Uterus (tissue), 4 donors: ENCODE data around the gene RUNX1. TPM values are rescaled to one million over a fixed set of nuclear protein-coding genes. Genes with fewer than 3 reads are reported as not detected.

Experiments
- DNase-seq, 2 donors: peaks; one replicate each; pipeline ENCODE4 v3.0.0-alpha.2; 2019 to 2020
- H3K27ac ChIP-seq, 2 donors: fragments of 200-600 bp; sonication (generic); 1 replicate in 1 of 2; 2 replicates in 1 of 2; pipeline ENCODE4 v1.5.1; 2016 to 2018
- H3K27me3 ChIP-seq, 2 donors: fragments of 200-600 bp; sonication (generic); one replicate each; pipeline ENCODE4 v1.5.1; 2018 to 2019; ENCODE audit warnings: control low read depth in 1 of 2
- H3K36me3 ChIP-seq, 2 donors: fragments of 200-600 bp; sonication (generic); one replicate each; pipeline ENCODE4 v1.5.1; 2019; ENCODE audit warnings: control low read depth in 1 of 2
- H3K4me1 ChIP-seq, 2 donors: fragments of 200-600 bp; sonication (generic); one replicate each; pipeline ENCODE4 v1.5.1; 2018 to 2019; ENCODE audit warnings: control low read depth in 1 of 2
- H3K4me3 ChIP-seq, 2 donors: fragments of 200-600 bp; sonication (generic); 1 replicate in 1 of 2; 2 replicates in 1 of 2; pipeline ENCODE4 v1.5.1; 2018 to 2019; ENCODE audit warnings: mild to moderate bottlenecking in 1 of 2
- H3K9me3 ChIP-seq, 2 donors: fragments of 200-600 bp; sonication (generic); one replicate each; pipeline ENCODE4 v1.5.1; 2019; ENCODE audit warnings: control low read depth in 1 of 2
- CTCF ChIP-seq, 4 experiments: fragments of 200-600 bp in 2 of 4; fragments of 450-650 bp in 2 of 4; sonication (generic) in 2 of 4; IDR thresholded peaks; one replicate each; pipeline ENCODE4 v1.5.1; 2016 to 2019; ENCODE audit warnings: antibody characterized with exemption in 4 of 4, mild to moderate bottlenecking in 2 of 4, moderate library complexity in 1 of 4
- POLR2A ChIP-seq, 2 donors: fragments of 450-650 bp; IDR thresholded peaks; one replicate each; pipeline ENCODE4 v1.6.1; 2016; ENCODE audit warnings: antibody characterized with exemption in 2 of 2, mild to moderate bottlenecking in 1 of 2, moderate library complexity in 1 of 2
- intact Hi-C: fragments of 100-400 bp; cut with DNase I; formaldehyde crosslinking; loops from one replicate; pipeline ENCODE4 v1.15.1; 2023; ENCODE audit warnings: low total_unique reads
- total RNA-seq, 4 donors: library from RNA; depleted of rRNA in 3 of 4; stranded (reverse); fragments of >200 nt in 3 of 4; gene quantifications; one replicate each; pipeline versions ENCODE4 v1.1.0 to v1.2.4, GENCODE V29; 2014 to 2023
- donor health status: DM: yes; HTN: yes; CAD: no.

The RUNX1 gene
- total RNA-seq, 4 donors from 2014 or later: under 0.01 to 13.2 (median 8.7) TPM

GRCh38 chr21:35063428-35064172 lies 14.5 kb upstream of the RUNX1 start:
- intact Hi-C loops: no loop called here
- Histone ChIP-seq H3K36me3 (no peaks in the 10 kb centered on the region), H3K9me3 (no peaks in the 10 kb centered on the region), H3K4me1 (no peaks in the 10 kb centered on the region), H3K4me3 (no peak overlapping the region), H3K27me3 (no peaks in the 10 kb centered on the region), H3K27ac (no peak overlapping the region)
- no peak for TF ChIP-seq POLR2A (IDR thresholded peaks at IDR 0.05)
- TF ChIP-seq CTCF (IDR thresholded peaks at IDR 0.05): no peak
- DNase-seq: no peak

- no peak overlapping the region for H3K4me3 ChIP-seq
- no peak for DNase-seq
- no peaks in the 10 kb centered on the region for H3K4me1 ChIP-seq
- no peak overlapping the region for H3K27ac ChIP-seq
- intact Hi-C loops: no loop called here
- H3K27me3 ChIP-seq: no peaks in the 10 kb centered on the region
- TF ChIP-seq POLR2A (IDR thresholded peaks at IDR 0.05) (no peak), CTCF (IDR thresholded peaks at IDR 0.05) (no peak)
- H3K9me3 ChIP-seq: no peaks in the 10 kb centered on the region
- H3K36me3 ChIP-seq: no peaks in the 10 kb centered on the region
Observed at GRCh38 chr21:35062016-35062415, 12.9 kb upstream of the RUNX1 start.

- Histone ChIP-seq H3K36me3 (no peaks in the 10 kb centered on the region), H3K27me3 (no peaks in the 10 kb centered on the region), H3K4me1 (no peaks in the 10 kb centered on the region), H3K27ac (no peak overlapping the region), H3K4me3 (no peak overlapping the region), H3K9me3 (no peaks in the 10 kb centered on the region)
- DNase-seq: no peak
- intact Hi-C loops: no loop called here
- no peak for TF ChIP-seq POLR2A (IDR thresholded peaks at IDR 0.05)
- no peak for TF ChIP-seq CTCF (IDR thresholded peaks at IDR 0.05)
Observed at GRCh38 chr21:35059742-35060141, 10.6 kb upstream of the RUNX1 start.

- Histone ChIP-seq H3K4me3 (no peak overlapping the region), H3K27ac (no peak overlapping the region), H3K27me3 (no peaks in the 10 kb centered on the region), H3K4me1 (no peaks in the 10 kb centered on the region), H3K36me3 (no peaks in the 10 kb centered on the region), H3K9me3 (no peaks in the 10 kb centered on the region)
- intact Hi-C loops: no loop called here
- TF ChIP-seq POLR2A (IDR thresholded peaks at IDR 0.05) (no peak), CTCF (IDR thresholded peaks at IDR 0.05) (no peak)
- DNase-seq: no peak
Observed at GRCh38 chr21:35058058-35058457, 9.0 kb upstream of the RUNX1 start.

GRCh38 chr21:35057428-35057827 lies 8.3 kb upstream of the RUNX1 start:
- intact Hi-C loops: no loop called here
- DNase-seq: no peak
- TF ChIP-seq POLR2A (IDR thresholded peaks at IDR 0.05): no peak
- no peak for TF ChIP-seq CTCF (IDR thresholded peaks at IDR 0.05)

More at GRCh38 chr21:35057428-35057827, 8.3 kb upstream of the RUNX1 start:
- Histone ChIP-seq H3K4me1 (no peaks in the 10 kb centered on the region), H3K9me3 (no peaks in the 10 kb centered on the region), H3K27ac (no peak overlapping the region), H3K27me3 (no peaks in the 10 kb centered on the region), H3K36me3 (no peaks in the 10 kb centered on the region), H3K4me3 (no peak overlapping the region)
